ENCODE data around the gene PGAP3.

Gene PGAP3

DNA sequence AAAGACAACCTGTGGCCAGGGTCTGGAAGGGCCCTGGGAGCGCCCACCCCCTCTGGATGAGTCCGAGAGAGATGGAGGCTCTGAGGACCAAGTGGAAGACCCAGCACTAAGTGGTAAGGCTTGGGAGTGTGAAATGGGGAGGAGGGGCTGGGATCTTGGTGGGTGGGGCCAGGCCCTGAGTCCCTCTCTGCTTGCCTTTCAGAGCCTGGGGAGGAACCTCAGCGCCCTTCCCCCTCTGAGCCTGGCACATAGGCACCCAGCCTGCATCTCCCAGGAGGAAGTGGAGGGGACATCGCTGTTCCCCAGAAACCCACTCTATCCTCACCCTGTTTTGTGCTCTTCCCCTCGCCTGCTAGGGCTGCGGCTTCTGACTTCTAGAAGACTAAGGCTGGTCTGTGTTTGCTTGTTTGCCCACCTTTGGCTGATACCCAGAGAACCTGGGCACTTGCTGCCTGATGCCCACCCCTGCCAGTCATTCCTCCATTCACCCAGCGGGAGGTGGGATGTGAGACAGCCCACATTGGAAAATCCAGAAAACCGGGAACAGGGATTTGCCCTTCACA lies 52.2 kb downstream of the PGAP3 start:
- Histone ChIP-seq H3K36me3 (replicated peaks; ENCODE audit: insufficient read depth, low read length) (no peaks in the 10 kb centered on the region), H3K9ac (ENCODE audit: low read length) (no peak overlapping the region), H3K27me3 (replicated peaks; ENCODE audit: insufficient read depth, low read length) (0 out of 2 replicates have a peak, but pooled peaks cover 6% of the 10 kb centered on the region), H3K4me1 (ENCODE audit: low read length) (peaks cover 9% of the 10 kb centered on the region), H3K9me3 (replicated peaks; ENCODE audit: insufficient read depth, low read length) (no peaks in the 10 kb centered on the region), H3K9me2 (replicated peaks; ENCODE audit: insufficient read depth, low read length) (no peaks in the 10 kb centered on the region), H3F3A (ENCODE audit: insufficient read depth, low read length) (no peaks in the 10 kb centered on the region), H3K79me2 (ENCODE audit: low read length) (peaks cover 35% of the 10 kb centered on the region), H3K27ac (ENCODE audit: low read length) (no peak overlapping the region), H2AFZ (ENCODE audit: low read length) (no peak overlapping the region), H3K4me3 (ENCODE audit: low read length) (no peak overlapping the region), H4K20me1 (ENCODE audit: insufficient read depth, low read length) (no peaks in the 10 kb centered on the region; the same call in 1 of the 2 replicates), H3K4me2 (ENCODE audit: low read depth, low read length) (no peak overlapping the region)
- no peak for DNase-seq
- TF ChIP-seq EZH2phosphoT487 (IDR thresholded peaks at IDR 0.05; ENCODE audit: low read length) (no peak), EZH2 (optimal IDR thresholded peaks at IDR 0.05; ENCODE audit: low read depth, low read length) (no peak)
- TF ChIP-seq, protein P1, sequence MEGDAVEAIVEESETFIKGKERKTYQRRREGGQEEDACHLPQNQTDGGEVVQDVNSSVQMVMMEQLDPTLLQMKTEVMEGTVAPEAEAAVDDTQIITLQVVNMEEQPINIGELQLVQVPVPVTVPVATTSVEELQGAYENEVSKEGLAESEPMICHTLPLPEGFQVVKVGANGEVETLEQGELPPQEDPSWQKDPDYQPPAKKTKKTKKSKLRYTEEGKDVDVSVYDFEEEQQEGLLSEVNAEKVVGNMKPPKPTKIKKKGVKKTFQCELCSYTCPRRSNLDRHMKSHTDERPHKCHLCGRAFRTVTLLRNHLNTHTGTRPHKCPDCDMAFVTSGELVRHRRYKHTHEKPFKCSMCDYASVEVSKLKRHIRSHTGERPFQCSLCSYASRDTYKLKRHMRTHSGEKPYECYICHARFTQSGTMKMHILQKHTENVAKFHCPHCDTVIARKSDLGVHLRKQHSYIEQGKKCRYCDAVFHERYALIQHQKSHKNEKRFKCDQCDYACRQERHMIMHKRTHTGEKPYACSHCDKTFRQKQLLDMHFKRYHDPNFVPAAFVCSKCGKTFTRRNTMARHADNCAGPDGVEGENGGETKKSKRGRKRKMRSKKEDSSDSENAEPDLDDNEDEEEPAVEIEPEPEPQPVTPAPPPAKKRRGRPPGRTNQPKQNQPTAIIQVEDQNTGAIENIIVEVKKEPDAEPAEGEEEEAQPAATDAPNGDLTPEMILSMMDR (IDR thresholded peaks at IDR 0.05; ENCODE audit: low read length): no peak

DNA sequence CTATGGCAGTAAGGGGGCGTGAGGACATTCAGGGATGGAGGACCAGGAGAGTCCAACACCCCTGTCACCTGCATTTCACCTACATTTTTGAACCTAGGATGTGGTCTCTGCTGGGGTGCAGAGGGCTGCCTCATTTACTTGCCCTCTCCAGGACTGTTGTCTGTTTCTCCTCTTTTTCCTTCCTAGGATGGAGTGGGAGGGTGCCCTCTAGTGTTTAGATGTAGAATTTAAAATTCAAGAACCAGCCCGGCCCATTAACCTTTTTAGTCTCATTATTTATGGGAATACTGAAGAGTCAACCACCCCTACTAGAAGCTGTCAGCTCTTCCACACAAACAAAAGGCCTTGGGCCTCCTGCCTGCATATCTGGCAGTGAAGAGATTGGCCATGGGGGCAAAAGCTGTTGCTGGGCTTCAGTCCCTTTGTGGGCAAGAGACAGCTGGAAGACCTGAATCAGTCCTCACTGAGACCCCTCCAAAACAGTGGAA lies 53.4 kb downstream of the PGAP3 start:
- TF ChIP-seq EZH2 (optimal IDR thresholded peaks at IDR 0.05; ENCODE audit: low read depth, low read length): no peak
- TF ChIP-seq, protein P1 (IDR thresholded peaks at IDR 0.05; ENCODE audit: low read length): peak; percentile 80
- H3K27me3 ChIP-seq (replicated peaks; ENCODE audit: insufficient read depth, low read length): 0 out of 2 replicates have a peak, but pooled peaks cover 9% of the 10 kb centered on the region
- no peaks in the 10 kb centered on the region for H4K20me1 ChIP-seq (ENCODE audit: insufficient read depth, low read length)
- DNase-seq: peak; percentile 49
- H3K9me3 ChIP-seq (replicated peaks; ENCODE audit: insufficient read depth, low read length): no peaks in the 10 kb centered on the region
- H3F3A ChIP-seq (ENCODE audit: insufficient read depth, low read length): no peaks in the 10 kb centered on the region
- peaks cover 9% of the 10 kb centered on the region for H3K4me1 ChIP-seq (ENCODE audit: low read length)
- peaks cover 24% of the 10 kb centered on the region for H3K79me2 ChIP-seq (ENCODE audit: low read length)
- no peaks in the 10 kb centered on the region for H3K36me3 ChIP-seq (replicated peaks; ENCODE audit: insufficient read depth, low read length)
- H3K9ac ChIP-seq (ENCODE audit: low read length): no peak overlapping the region
- no peak overlapping the region for H3K27ac ChIP-seq (ENCODE audit: low read length)
- H3K4me3 ChIP-seq (ENCODE audit: low read length): no peak overlapping the region
- H3K9me2 ChIP-seq (replicated peaks; ENCODE audit: insufficient read depth, low read length): no peaks in the 10 kb centered on the region
- H3K4me2 ChIP-seq (ENCODE audit: low read depth, low read length): no peak overlapping the region
- no peak overlapping the region; the same call in 1 of the 2 replicates for H2AFZ ChIP-seq (ENCODE audit: low read length)

DNA sequence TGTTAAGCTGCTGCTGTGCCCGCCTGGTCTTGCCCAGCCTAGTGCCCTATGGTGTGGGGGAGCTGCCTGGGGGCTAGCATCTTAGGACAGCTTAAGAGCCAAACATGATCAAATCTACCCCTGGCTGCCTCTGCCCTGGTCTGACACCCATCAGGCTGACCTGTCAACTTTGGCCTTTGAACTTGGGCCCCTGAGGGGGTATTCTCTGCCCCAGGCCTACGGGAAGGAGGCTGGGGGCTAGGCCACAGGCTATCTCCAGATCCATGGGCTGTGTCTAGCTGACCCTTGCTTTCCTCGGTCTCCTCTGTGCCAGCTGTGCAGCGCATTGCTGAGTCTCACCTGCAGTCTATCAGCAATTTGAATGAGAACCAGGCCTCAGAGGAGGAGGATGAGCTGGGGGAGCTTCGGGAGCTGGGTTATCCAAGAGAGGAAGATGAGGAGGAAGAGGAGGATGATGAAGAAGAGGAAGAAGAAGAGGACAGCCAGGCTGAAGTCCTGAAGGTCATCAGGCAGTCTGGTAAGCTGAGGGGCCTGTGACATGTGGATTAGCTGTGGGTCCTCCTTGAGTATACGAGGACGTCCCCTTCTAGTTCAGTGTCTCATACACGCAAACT lies 54.2 kb downstream of the PGAP3 start:
- Histone ChIP-seq H3K4me2 (ENCODE audit: low read depth, low read length) (no peak overlapping the region), H4K20me1 (ENCODE audit: insufficient read depth, low read length) (no peaks in the 10 kb centered on the region), H3K79me2 (ENCODE audit: low read length) (peaks cover 16% of the 10 kb centered on the region), H3F3A (ENCODE audit: insufficient read depth, low read length) (no peaks in the 10 kb centered on the region), H3K9me2 (replicated peaks; ENCODE audit: insufficient read depth, low read length) (no peaks in the 10 kb centered on the region), H3K27ac (ENCODE audit: low read length) (no peak overlapping the region), H2AFZ (ENCODE audit: low read length) (no peak overlapping the region), H3K4me1 (ENCODE audit: low read length) (peaks cover 9% of the 10 kb centered on the region), H3K9me3 (replicated peaks; ENCODE audit: insufficient read depth, low read length) (no peaks in the 10 kb centered on the region), H3K4me3 (ENCODE audit: low read length) (no peak overlapping the region), H3K27me3 (replicated peaks; ENCODE audit: insufficient read depth, low read length) (peaks cover 14% of the 10 kb centered on the region; the same call in 1 of the 2 replicates), H3K9ac (ENCODE audit: low read length) (no peak overlapping the region), H3K36me3 (replicated peaks; ENCODE audit: insufficient read depth, low read length) (no peaks in the 10 kb centered on the region)
- DNase-seq: no peak
- TF ChIP-seq EZH2phosphoT487 (IDR thresholded peaks at IDR 0.05; ENCODE audit: low read length) (no peak), EZH2 (optimal IDR thresholded peaks at IDR 0.05; ENCODE audit: low read depth, low read length) (no peak)
- TF ChIP-seq, protein P1 (IDR thresholded peaks at IDR 0.05; ENCODE audit: low read length): no peak

Data from MM.1S (cell line).